Measurements from ENCODE around the gene MDP1. TPM values are rescaled to one million over a fixed set of nuclear protein-coding genes. Genes with fewer than 3 reads are reported as not detected.

The MDP1 gene
- total and polyA plus RNA-seq, 10 donors = 11.0 to 39.6 (median 22.4) TPM

- H3K27ac ChIP-seq = no peak overlapping the region
- DNase-seq = peak; percentile 68
- intact Hi-C loops (cut with DNase I; ENCODE audit: low total_unique reads) = no loop called here
- H3K4me3 ChIP-seq = no peak overlapping the region
- no peaks in the 10 kb centered on the region for H3K9me3 ChIP-seq
- no peaks in the 10 kb centered on the region for H3K27me3 ChIP-seq (replicated peaks in 1 of 7)
- peaks cover 0 to 70% (median 6%) of the 10 kb centered on the region in 6 donors for H3K36me3 ChIP-seq
- TF ChIP-seq POLR2AphosphoS5 (IDR thresholded peaks at IDR 0.05) = no peak
- no peak for TF ChIP-seq CTCF (IDR thresholded peaks at IDR 0.05 in 8 of 11, conservative IDR thresholded peaks at IDR 0.05 in 3 of 11)
- TF ChIP-seq POLR2A (IDR thresholded peaks at IDR 0.05) = no peak
- peaks cover 0 to 15% (median 0%) of the 10 kb centered on the region in 6 donors for H3K4me1 ChIP-seq
- 95 to 97% (median 95%) methylated on average over 12 to 19 of the region's 19 CpGs for WGBS, 5 donors
These were observed 38.9 kb upstream of the MDP1 start for GRCh38 chr14:24254630-24255392.

- peak; percentile 51 for DNase-seq
- 83 to 96% (median 86%) methylated on average over 7 of the region's 7 CpGs for WGBS, 5 donors
These were observed 38.1 kb upstream of the MDP1 start for GRCh38 chr14:24253936-24254335.

DNA sequence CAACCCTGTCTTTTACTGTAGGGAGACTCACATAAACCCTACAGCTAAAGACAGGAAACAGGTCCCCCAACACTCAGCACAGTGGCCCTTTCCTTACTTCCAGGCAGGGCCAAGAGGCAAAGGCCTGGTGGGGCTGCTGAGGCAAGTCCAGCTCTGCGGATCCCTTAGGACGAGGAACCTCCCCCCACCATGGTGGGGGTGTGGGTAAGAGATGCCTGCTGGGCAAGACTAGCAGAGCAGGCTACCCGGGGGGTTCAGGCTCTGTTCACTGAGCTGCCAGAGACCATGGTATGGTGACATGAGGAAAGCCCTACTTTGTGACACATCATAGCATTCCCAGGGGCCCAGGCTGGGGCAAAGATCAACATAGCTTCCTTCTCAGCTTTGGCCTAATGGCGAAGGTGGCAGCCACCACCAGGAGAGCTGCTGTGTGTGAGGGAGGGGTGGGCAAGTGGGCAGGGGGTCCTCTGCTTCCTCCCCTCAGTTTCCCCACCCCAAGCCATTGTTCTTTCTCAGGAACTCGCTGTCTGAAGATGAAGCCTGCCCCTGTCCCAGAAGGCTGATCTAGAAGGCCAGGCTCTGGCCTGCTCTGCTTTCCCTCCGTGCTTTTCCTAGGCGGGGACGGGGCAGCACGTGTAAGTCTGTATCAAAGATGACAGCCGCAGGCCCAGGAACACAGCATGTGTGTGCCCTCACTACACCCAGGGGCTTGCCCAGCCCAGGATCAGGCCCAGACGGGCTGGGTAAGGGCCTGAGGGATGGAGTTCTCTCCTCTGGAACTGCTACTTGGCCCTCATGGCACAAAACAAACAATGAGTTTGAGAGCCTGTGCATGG, 36.6 kb upstream of the MDP1 start:
- peak; percentile 51 for DNase-seq
- H3K4me1 ChIP-seq = peaks cover 0 to 17% (median 0%) of the 10 kb centered on the region in 6 donors
- WGBS, 5 donors = 80 to 87% (median 85%) methylated on average over 9 to 11 of the region's 11 CpGs
- no peaks in the 10 kb centered on the region for H3K9me3 ChIP-seq
- intact Hi-C loops (cut with DNase I; ENCODE audit: low total_unique reads) = no loop called here
- H3K27me3 ChIP-seq (replicated peaks in 1 of 7) = no peaks in the 10 kb centered on the region
- TF ChIP-seq POLR2A (IDR thresholded peaks at IDR 0.05) (no peak), CTCF (IDR thresholded peaks at IDR 0.05 in 8 of 11, conservative IDR thresholded peaks at IDR 0.05 in 3 of 11) (no peak), POLR2AphosphoS5 (IDR thresholded peaks at IDR 0.05) (no peak)
- no peak overlapping the region for H3K4me3 ChIP-seq
- peaks cover 0 to 59% (median 6%) of the 10 kb centered on the region in 6 donors for H3K36me3 ChIP-seq
- peak overlapping the region in 2 of 8 donors; percentile 14 to 36 for H3K27ac ChIP-seq

More at GRCh38 chr14:24253936-24254335, 38.1 kb upstream of the MDP1 start:
- Histone ChIP-seq H3K27me3 (replicated peaks in 1 of 7) (no peaks in the 10 kb centered on the region), H3K4me1 (peaks cover 0 to 15% (median 0%) of the 10 kb centered on the region in 6 donors), H3K27ac (no peak overlapping the region), H3K9me3 (no peaks in the 10 kb centered on the region), H3K4me3 (no peak overlapping the region), H3K36me3 (peaks cover 0 to 66% (median 6%) of the 10 kb centered on the region in 6 donors)
- TF ChIP-seq POLR2A (IDR thresholded peaks at IDR 0.05) (no peak), POLR2AphosphoS5 (IDR thresholded peaks at IDR 0.05) (no peak), CTCF (IDR thresholded peaks at IDR 0.05 in 8 of 11, conservative IDR thresholded peaks at IDR 0.05 in 3 of 11) (no peak)
- intact Hi-C loops (cut with DNase I; ENCODE audit: low total_unique reads) = no loop called here

Data from spleen (tissue), 11 donors.